Measurements from ENCODE around the gene CHAF1B. TPM values are rescaled to one million over a fixed set of nuclear protein-coding genes. Genes with fewer than 3 reads are reported as not detected.

The CHAF1B gene
- total RNA-seq, 1 donor from 2014 or later: 4.9 TPM

DNA sequence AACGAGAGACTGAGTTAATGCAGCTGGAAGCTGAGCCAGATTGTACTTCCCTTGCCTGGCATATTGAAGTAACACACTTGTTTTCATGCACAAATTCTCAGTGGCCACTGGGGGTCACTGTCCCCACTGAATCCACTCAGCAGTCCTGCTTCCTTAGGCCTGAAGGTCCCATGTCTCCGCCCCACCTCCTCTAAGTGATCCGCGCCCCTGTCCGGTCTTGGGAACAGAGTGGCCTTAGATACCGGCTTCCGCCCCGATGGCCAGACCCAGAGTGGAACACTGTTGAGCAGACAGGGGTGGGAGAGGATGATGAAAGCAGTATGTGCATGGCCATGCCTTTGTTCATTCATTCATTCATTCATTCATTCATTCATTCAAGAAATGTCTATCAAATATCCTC, 34.8 kb downstream of the CHAF1B start:
- peaks cover 3% of the 10 kb centered on the region for H3K36me3 Mint-ChIP-seq (ENCODE audit: unreplicated experiment)
- DNase-seq (ENCODE audit: extremely low spot score, unreplicated experiment): peak; percentile 92
- no peak overlapping the region for H3K27ac Mint-ChIP-seq (ENCODE audit: unreplicated experiment)
- no peaks in the 10 kb centered on the region for H3K27me3 Mint-ChIP-seq (ENCODE audit: unreplicated experiment)
- H3K9me3 Mint-ChIP-seq (ENCODE audit: unreplicated experiment): no peaks in the 10 kb centered on the region
- H3K4me3 Mint-ChIP-seq (ENCODE audit: unreplicated experiment): no peak overlapping the region
- peaks cover 4% of the 10 kb centered on the region for H3K4me1 Mint-ChIP-seq (ENCODE audit: unreplicated experiment)
- TF ChIP-seq CTCF (IDR thresholded peaks at IDR 0.05): peak; percentile 85

GRCh38 chr21:36420571-36421339, 35.6 kb downstream of the CHAF1B start:
- no peak for DNase-seq (ENCODE audit: extremely low spot score, unreplicated experiment)
- H3K4me3 Mint-ChIP-seq (ENCODE audit: unreplicated experiment): no peak overlapping the region
- no peak overlapping the region for H3K27ac Mint-ChIP-seq (ENCODE audit: unreplicated experiment)
- H3K27me3 Mint-ChIP-seq (ENCODE audit: unreplicated experiment): no peaks in the 10 kb centered on the region
- peaks cover 3% of the 10 kb centered on the region for H3K36me3 Mint-ChIP-seq (ENCODE audit: unreplicated experiment)
- no peak for TF ChIP-seq CTCF (IDR thresholded peaks at IDR 0.05)
- H3K4me1 Mint-ChIP-seq (ENCODE audit: unreplicated experiment): peaks cover 4% of the 10 kb centered on the region
- H3K9me3 Mint-ChIP-seq (ENCODE audit: unreplicated experiment): no peaks in the 10 kb centered on the region

- no peaks in the 10 kb centered on the region for H3K9me3 Mint-ChIP-seq (ENCODE audit: unreplicated experiment)
- no peaks in the 10 kb centered on the region for H3K36me3 Mint-ChIP-seq (ENCODE audit: unreplicated experiment)
- no peak overlapping the region for H3K27ac Mint-ChIP-seq (ENCODE audit: unreplicated experiment)
- H3K27me3 Mint-ChIP-seq (ENCODE audit: unreplicated experiment): no peaks in the 10 kb centered on the region
- H3K4me3 Mint-ChIP-seq (ENCODE audit: unreplicated experiment): no peak overlapping the region
- DNase-seq (ENCODE audit: extremely low spot score, unreplicated experiment): no peak
- peak; percentile 63 for TF ChIP-seq CTCF (IDR thresholded peaks at IDR 0.05)
- peaks cover 4% of the 10 kb centered on the region for H3K4me1 Mint-ChIP-seq (ENCODE audit: unreplicated experiment)
These were observed 37.3 kb downstream of the CHAF1B start for GRCh38 chr21:36422279-36423098.

- H3K4me3 Mint-ChIP-seq (ENCODE audit: unreplicated experiment): no peak overlapping the region
- H3K36me3 Mint-ChIP-seq (ENCODE audit: unreplicated experiment): no peaks in the 10 kb centered on the region
- no peak for DNase-seq (ENCODE audit: extremely low spot score, unreplicated experiment)
- H3K9me3 Mint-ChIP-seq (ENCODE audit: unreplicated experiment): no peaks in the 10 kb centered on the region
- no peaks in the 10 kb centered on the region for H3K27me3 Mint-ChIP-seq (ENCODE audit: unreplicated experiment)
- H3K4me1 Mint-ChIP-seq (ENCODE audit: unreplicated experiment): peaks cover 7% of the 10 kb centered on the region
- no peak overlapping the region for H3K27ac Mint-ChIP-seq (ENCODE audit: unreplicated experiment)
- TF ChIP-seq CTCF (IDR thresholded peaks at IDR 0.05): no peak
These were observed 38.7 kb downstream of the CHAF1B start for GRCh38 chr21:36423771-36424433.

GRCh38 chr21:36424592-36424991, 39.4 kb downstream of the CHAF1B start:
- no peaks in the 10 kb centered on the region for H3K9me3 Mint-ChIP-seq (ENCODE audit: unreplicated experiment)

More at GRCh38 chr21:36424592-36424991, 39.4 kb downstream of the CHAF1B start:
- Mint-ChIP-seq H3K27me3 (ENCODE audit: unreplicated experiment) (no peaks in the 10 kb centered on the region), H3K4me1 (ENCODE audit: unreplicated experiment) (peaks cover 10% of the 10 kb centered on the region), H3K4me3 (ENCODE audit: unreplicated experiment) (no peak overlapping the region), H3K27ac (ENCODE audit: unreplicated experiment) (no peak overlapping the region), H3K36me3 (ENCODE audit: unreplicated experiment) (no peaks in the 10 kb centered on the region)
- DNase-seq (ENCODE audit: extremely low spot score, unreplicated experiment): no peak
- TF ChIP-seq CTCF (IDR thresholded peaks at IDR 0.05): no peak

All from osteocyte (in vitro differentiated cells).